ENCODE measurements around the gene PET100.

PET100 gene

DNA sequence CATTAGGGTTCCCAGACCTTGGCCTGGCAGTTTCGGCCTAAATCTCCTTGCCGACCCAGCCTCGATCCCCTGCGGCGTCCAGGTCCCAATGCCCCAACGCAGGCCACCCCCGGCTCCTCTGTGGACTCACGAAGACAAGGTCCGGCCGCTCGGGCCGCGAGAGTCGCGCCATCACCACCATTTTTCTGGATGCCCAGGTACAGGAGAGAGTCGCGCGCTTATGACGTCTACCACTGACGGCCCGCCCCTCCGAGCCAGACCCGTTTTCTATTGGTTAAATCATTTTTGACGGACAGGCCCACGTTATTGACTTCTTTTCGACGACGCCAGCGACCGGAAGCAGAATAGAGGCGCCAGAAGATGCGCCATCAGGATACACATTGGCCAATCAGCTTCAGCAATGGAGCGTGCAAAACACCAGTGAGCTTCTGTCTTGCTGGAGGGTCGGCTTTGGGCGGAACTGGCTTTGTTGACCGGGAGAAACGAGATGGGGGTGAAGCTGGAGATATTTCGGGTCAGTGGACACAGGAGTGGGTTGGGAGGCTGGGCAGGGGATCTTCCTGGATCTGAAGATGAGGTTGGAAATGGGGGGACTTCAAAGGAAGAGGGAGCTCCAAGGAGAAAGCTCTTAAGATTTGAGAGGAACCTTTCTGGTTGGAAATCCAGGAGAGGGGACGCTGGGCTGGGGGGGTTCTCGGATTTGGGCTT lies at the start of gene PET100, which contains the start of gene XAB2:
PET100 (plus strand) TSS at position 447 of the 708 bp plus-strand sequence; CDS start at position 488, 41 bp downstream.
XAB2 (minus strand) TSS at position 199 of the 708 bp plus-strand sequence; CDS start at position 181, 18 bp downstream.
- DNase-seq: peak; percentile 94 to 98

- DNase-seq: no peak
Observed at GRCh38 chr19:7582446-7582845, 47.1 kb upstream of the PET100 start.

GRCh38 chr19:7589822-7590221 lies 39.8 kb upstream of the PET100 start:
- no peak for DNase-seq

DNA sequence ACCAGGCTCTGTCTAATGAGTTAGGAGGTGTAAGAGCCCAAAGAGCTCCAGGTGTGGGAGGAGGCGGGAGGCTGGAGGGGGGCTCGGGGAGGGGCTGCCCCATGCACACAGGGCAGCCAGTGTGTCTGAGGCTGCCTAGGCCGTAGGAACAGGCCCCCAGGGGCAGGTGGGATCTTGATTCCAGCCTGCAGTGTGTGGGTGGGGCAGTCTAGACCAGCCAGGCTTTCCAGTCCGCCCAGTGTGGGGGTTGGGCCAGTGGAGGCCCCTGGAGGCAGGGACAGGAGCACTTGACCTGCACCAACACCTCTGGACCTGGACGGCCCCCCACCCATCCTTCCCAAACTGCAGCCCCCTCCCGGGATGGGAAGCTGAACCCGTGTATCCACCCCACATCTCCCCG lies 39.3 kb upstream of the PET100 start:
- no peak for DNase-seq

GRCh38 chr19:7595466-7596133 lies 34.0 kb upstream of the PET100 start, which contains the start of gene CAMSAP3:
Gene CAMSAP3 (plus strand): TSS chr19:7595863. CDS start chr19:7596003, 140 bp downstream.
- no peak for DNase-seq

GRCh38 chr19:7596211-7596937 lies 33.2 kb upstream of the PET100 start:
- no peak for DNase-seq

- DNase-seq: no peak
Observed at GRCh38 chr19:7597689-7598088, 31.9 kb upstream of the PET100 start.

- DNase-seq: no peak
Observed at GRCh38 chr19:7598180-7598579, 31.4 kb upstream of the PET100 start.

DNA sequence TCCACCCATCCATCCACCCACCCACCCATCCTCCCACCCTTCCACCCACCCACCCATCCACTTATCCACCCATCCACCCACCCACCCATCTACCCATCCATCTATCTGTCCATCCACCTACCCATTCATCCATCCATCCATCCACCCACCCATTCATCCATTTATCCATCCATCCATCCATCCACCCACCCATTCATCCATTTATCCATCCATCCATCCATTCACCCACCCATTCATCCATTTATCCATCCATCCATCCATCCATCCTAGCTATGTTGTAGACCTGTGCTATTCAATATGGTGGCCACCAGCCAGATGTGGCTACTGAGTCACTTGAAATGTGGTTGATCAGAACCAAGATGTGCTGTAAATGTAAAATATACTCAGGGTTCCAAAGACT lies 28.9 kb upstream of the PET100 start:
- no peak for DNase-seq

GRCh38 chr19:7602240-7602934 lies 27.2 kb upstream of the PET100 start:
- DNase-seq: no peak

DNA sequence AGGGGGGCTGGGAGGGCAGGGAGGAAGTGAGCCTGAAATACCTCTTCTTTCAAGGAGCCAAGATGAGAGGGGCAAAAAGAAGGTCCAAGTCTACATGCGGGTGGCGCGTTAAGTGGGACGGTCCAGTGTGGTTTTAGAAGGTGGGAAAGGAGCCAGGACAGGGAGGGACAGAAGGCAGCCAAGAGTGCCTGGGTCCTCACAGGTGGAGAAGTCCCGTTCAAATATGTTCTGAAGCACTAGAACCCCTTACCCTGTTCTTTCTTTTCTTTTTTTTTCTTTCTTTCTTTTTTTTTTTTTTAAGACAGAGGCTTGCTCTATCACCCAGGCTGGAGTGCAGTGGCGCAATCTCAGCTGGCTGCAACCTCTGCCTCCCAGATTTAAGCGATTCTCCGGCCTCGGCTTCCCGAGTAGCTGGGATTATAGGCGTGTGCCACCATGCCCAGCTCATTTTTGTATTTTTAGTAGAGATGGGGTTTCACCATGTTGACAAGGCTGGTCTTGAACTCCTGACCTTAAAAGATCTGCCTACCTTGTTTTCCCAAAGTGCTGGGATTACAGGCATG lies 26.6 kb upstream of the PET100 start:
- DNase-seq: no peak

GRCh38 chr19:7603919-7604318 lies 25.7 kb upstream of the PET100 start:
- DNase-seq: no peak

DNA sequence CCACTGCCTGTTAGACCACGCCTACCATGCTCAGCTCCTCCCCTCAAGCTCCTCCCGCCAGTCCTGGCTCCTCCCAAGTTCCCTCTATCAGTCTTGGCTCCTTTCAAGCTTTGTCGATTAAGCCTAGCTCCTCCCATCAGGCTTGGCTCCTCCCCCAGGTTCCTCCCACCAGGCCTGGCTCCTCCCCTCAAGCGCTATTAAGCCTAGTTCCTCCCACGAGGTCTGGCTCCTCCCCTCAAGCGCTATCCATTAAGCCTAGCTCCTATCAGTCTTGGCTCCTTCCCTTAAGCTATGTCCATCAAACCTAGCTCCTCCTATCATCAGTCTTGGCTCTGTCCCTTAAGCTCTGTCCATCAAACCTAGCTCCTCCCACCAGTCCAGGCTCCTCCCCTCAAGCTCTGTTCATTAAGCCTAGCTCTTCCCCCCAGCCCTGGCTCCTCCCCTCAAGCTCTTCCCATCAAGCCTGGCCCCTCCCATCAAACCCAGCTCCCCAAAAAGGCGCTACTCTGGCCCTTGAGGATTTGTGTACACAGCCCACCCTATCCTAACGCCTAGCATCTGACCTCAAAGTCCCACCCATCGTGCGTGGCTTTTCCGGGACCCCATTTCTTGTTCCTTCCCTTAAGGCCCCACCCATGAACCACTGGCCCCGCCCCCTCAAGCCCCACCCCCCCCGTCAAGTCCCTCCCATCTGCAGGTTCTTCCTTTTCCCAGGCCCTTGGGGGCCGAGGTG lies 23.9 kb upstream of the PET100 start:
- DNase-seq: peak in 1 of 2 experiments; percentile 35

DNA sequence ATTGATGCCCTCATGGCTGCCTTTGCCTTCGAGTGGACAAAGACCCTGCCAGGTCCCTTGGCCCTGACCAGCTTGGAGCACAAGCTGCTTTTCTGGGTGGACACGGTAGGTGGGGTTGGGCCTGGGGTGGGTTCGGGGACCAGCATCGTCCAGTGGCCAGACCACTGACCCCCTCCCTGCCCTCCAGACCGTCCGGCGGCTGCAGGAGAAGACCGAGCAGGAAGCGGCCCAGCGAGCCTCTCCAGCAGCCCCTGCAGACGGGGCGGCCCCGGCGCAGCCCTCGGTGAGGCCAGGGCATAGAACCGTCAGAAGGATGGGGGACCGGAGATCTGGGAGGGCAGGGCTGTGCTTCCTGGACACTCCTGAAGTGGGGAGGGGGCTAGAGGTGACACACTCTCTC lies 23.3 kb upstream of the PET100 start:
- no peak for DNase-seq

DNA sequence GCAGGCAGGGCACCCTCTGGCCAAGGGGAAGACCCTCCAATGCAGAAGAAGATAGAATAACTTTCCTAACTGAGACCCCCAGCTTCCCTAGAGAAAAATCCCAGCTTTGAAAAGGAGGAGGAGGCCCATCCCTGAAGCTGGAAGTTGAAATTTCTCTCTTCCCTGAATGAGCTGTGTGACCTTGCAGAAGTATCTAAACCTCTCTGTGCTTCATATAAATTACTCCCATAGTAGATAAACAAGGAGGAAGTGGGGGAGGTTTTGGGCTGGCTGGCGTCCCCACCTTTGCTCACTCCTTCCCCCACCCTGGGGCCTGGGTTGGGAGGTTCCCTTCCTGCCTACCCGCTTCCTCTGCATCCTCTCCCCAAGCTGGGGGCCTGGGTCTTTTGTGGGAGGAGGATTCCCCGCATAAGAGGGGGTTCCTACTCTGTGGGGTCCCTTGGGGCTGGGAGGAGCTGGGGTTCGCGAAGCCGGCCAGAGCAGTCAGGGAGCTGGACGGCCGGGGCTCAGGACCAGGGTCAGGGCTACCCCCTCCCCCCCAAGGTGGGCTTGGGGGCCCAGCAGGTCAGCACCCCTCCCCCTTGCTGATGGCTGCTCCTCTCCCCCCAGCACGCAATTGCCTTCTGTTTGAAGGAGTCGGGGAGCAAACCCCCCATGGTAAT lies 22.2 kb upstream of the PET100 start:
- no peak for DNase-seq

- DNase-seq: no peak
Observed at GRCh38 chr19:7607874-7608560, 21.6 kb upstream of the PET100 start.

DNA sequence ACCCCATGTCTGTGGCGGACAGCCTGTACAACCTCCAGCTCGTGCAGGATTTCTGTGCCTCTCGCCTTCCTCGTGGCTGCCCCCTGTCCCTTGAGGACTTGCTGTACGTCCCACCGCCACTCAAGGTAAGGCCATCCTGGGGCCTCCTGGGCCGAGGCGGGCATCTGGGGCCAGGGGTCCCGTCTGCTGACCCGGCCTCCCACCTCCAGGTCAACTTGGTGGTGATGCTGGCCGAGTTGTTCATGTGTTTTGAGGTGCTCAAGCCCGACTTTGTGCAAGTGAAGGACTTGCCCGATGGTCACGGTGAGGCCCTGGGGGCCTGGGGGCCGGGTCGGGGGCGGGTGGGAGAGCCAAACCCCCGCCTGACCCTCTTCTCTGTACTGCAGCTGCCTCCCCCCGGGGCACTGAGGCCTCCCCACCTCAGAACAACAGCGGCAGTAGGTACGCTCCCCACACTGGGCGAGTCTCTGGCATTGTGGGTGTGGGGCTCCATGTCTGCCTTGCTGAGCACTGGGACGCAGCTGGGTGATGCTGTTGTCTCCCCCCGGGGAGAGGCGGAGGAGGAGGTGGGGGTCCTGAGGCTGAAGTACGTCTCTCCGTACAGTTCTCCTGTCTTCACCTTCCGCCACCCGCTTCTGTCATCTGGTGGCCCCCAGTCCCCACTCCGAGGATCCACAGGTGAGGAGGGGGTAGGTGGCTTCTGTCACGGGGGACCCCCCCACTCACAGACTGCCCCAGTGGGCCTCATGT lies 18.9 kb upstream of the PET100 start:
- no peak for DNase-seq

GRCh38 chr19:7611541-7612279 lies 17.9 kb upstream of the PET100 start:
- DNase-seq: no peak

All from SW 1271 (cell line).